ENCODE data around the gene BAIAP2L2.

The BAIAP2L2 gene

GRCh38 chr22:38129856-38130255 is 19.4 kb upstream of the BAIAP2L2 start:
- Histone ChIP-seq H3K4me1 (ENCODE audit: control insufficient read depth, insufficient read depth, low read length) (no peaks in the 10 kb centered on the region; the same call in 1 of the 2 replicates), H3K27ac (ENCODE audit: low read length) (no peak overlapping the region), H3K36me3 (ENCODE audit: control insufficient read depth, insufficient read depth, low read length) (no peaks in the 10 kb centered on the region; the same call in 1 of the 2 replicates), H3K27me3 (ENCODE audit: control insufficient read depth, insufficient read depth, low read length) (no peaks in the 10 kb centered on the region), H3K9me3 (ENCODE audit: control insufficient read depth, insufficient read depth, low read length) (no peaks in the 10 kb centered on the region), H3K4me3 (ENCODE audit: low read length) (no peak overlapping the region)
- WGBS (ENCODE audit: insufficient coverage, insufficient read length): no CpG with 5 or more reads among the region's 9 CpGs
- no peak for DNase-seq (ENCODE audit: low read depth, low spot score)

GRCh38 chr22:38129021-38129420 is 18.5 kb upstream of the BAIAP2L2 start:
- Histone ChIP-seq H3K4me3 (ENCODE audit: low read length) (no peak overlapping the region), H3K36me3 (ENCODE audit: control insufficient read depth, insufficient read depth, low read length) (no peaks in the 10 kb centered on the region; the same call in 1 of the 2 replicates), H3K9me3 (ENCODE audit: control insufficient read depth, insufficient read depth, low read length) (no peaks in the 10 kb centered on the region), H3K4me1 (ENCODE audit: control insufficient read depth, insufficient read depth, low read length) (no peaks in the 10 kb centered on the region; the same call in 1 of the 2 replicates), H3K27me3 (ENCODE audit: control insufficient read depth, insufficient read depth, low read length) (no peaks in the 10 kb centered on the region), H3K27ac (ENCODE audit: low read length) (no peak overlapping the region)
- DNase-seq (ENCODE audit: low read depth, low spot score): no peak
- no CpG with 5 or more reads among the region's 10 CpGs for WGBS (ENCODE audit: insufficient coverage, insufficient read length)

GRCh38 chr22:38127869-38128268 is 17.4 kb upstream of the BAIAP2L2 start:
- Histone ChIP-seq H3K36me3 (ENCODE audit: control insufficient read depth, insufficient read depth, low read length) (no peaks in the 10 kb centered on the region; the same call in 1 of the 2 replicates), H3K4me3 (ENCODE audit: low read length) (no peak overlapping the region), H3K4me1 (ENCODE audit: control insufficient read depth, insufficient read depth, low read length) (no peaks in the 10 kb centered on the region; the same call in 1 of the 2 replicates), H3K9me3 (ENCODE audit: control insufficient read depth, insufficient read depth, low read length) (no peaks in the 10 kb centered on the region), H3K27me3 (ENCODE audit: control insufficient read depth, insufficient read depth, low read length) (no peaks in the 10 kb centered on the region), H3K27ac (ENCODE audit: low read length) (no peak overlapping the region)
- DNase-seq (ENCODE audit: low read depth, low spot score): no peak
- no CpG with 5 or more reads among the region's 9 CpGs for WGBS (ENCODE audit: insufficient coverage, insufficient read length)

- no peak overlapping the region for H3K4me3 ChIP-seq (ENCODE audit: low read length)
- H3K27ac ChIP-seq (ENCODE audit: low read length): no peak overlapping the region
- no peaks in the 10 kb centered on the region; the same call in 1 of the 2 replicates for H3K36me3 ChIP-seq (ENCODE audit: control insufficient read depth, insufficient read depth, low read length)
- no CpG with 5 or more reads among the region's 23 CpGs for WGBS (ENCODE audit: insufficient coverage, insufficient read length)
- DNase-seq (ENCODE audit: low read depth, low spot score): no peak
- no peaks in the 10 kb centered on the region for H3K27me3 ChIP-seq (ENCODE audit: control insufficient read depth, insufficient read depth, low read length)
- H3K9me3 ChIP-seq (ENCODE audit: control insufficient read depth, insufficient read depth, low read length): no peaks in the 10 kb centered on the region
- no peaks in the 10 kb centered on the region; the same call in 1 of the 2 replicates for H3K4me1 ChIP-seq (ENCODE audit: control insufficient read depth, insufficient read depth, low read length)
Observed at GRCh38 chr22:38126928-38127668, 16.6 kb upstream of the BAIAP2L2 start.

GRCh38 chr22:38125751-38126201 is 15.3 kb upstream of the BAIAP2L2 start:
- H3K9me3 ChIP-seq (ENCODE audit: control insufficient read depth, insufficient read depth, low read length): no peaks in the 10 kb centered on the region
- H3K27ac ChIP-seq (ENCODE audit: low read length): no peak overlapping the region
- H3K36me3 ChIP-seq (ENCODE audit: control insufficient read depth, insufficient read depth, low read length): no peaks in the 10 kb centered on the region; the same call in 1 of the 2 replicates
- no peaks in the 10 kb centered on the region; the same call in 1 of the 2 replicates for H3K4me1 ChIP-seq (ENCODE audit: control insufficient read depth, insufficient read depth, low read length)
- DNase-seq (ENCODE audit: low read depth, low spot score): no peak
- no peak overlapping the region for H3K4me3 ChIP-seq (ENCODE audit: low read length)
- no peaks in the 10 kb centered on the region for H3K27me3 ChIP-seq (ENCODE audit: control insufficient read depth, insufficient read depth, low read length)
- no CpG with 5 or more reads among the region's 11 CpGs for WGBS (ENCODE audit: insufficient coverage, insufficient read length)

GRCh38 chr22:38125038-38125610 is 14.6 kb upstream of the BAIAP2L2 start:
- no peak for DNase-seq (ENCODE audit: low read depth, low spot score)
- Histone ChIP-seq H3K4me3 (ENCODE audit: low read length) (no peak overlapping the region), H3K27ac (ENCODE audit: low read length) (no peak overlapping the region), H3K27me3 (ENCODE audit: control insufficient read depth, insufficient read depth, low read length) (no peaks in the 10 kb centered on the region), H3K9me3 (ENCODE audit: control insufficient read depth, insufficient read depth, low read length) (no peaks in the 10 kb centered on the region), H3K36me3 (ENCODE audit: control insufficient read depth, insufficient read depth, low read length) (no peaks in the 10 kb centered on the region; the same call in 1 of the 2 replicates), H3K4me1 (ENCODE audit: control insufficient read depth, insufficient read depth, low read length) (no peaks in the 10 kb centered on the region; the same call in 1 of the 2 replicates)
- WGBS (ENCODE audit: insufficient coverage, insufficient read length): no CpG with 5 or more reads among the region's 14 CpGs

GRCh38 chr22:38124236-38124974 is 13.9 kb upstream of the BAIAP2L2 start:
- Histone ChIP-seq H3K27me3 (ENCODE audit: control insufficient read depth, insufficient read depth, low read length) (no peaks in the 10 kb centered on the region), H3K27ac (ENCODE audit: low read length) (no peak overlapping the region), H3K4me1 (ENCODE audit: control insufficient read depth, insufficient read depth, low read length) (no peaks in the 10 kb centered on the region; the same call in 1 of the 2 replicates), H3K9me3 (ENCODE audit: control insufficient read depth, insufficient read depth, low read length) (no peaks in the 10 kb centered on the region), H3K36me3 (ENCODE audit: control insufficient read depth, insufficient read depth, low read length) (no peaks in the 10 kb centered on the region; the same call in 1 of the 2 replicates), H3K4me3 (ENCODE audit: low read length) (no peak overlapping the region)
- no peak for DNase-seq (ENCODE audit: low read depth, low spot score)
- WGBS (ENCODE audit: insufficient coverage, insufficient read length): no CpG with 5 or more reads among the region's 21 CpGs

- no peaks in the 10 kb centered on the region; the same call in 1 of the 2 replicates for H3K4me1 ChIP-seq (ENCODE audit: control insufficient read depth, insufficient read depth, low read length)
- H3K27ac ChIP-seq (ENCODE audit: low read length): no peak overlapping the region
- no peak for DNase-seq (ENCODE audit: low read depth, low spot score)
- H3K9me3 ChIP-seq (ENCODE audit: control insufficient read depth, insufficient read depth, low read length): no peaks in the 10 kb centered on the region
- H3K27me3 ChIP-seq (ENCODE audit: control insufficient read depth, insufficient read depth, low read length): no peaks in the 10 kb centered on the region
- H3K4me3 ChIP-seq (ENCODE audit: low read length): no peak overlapping the region
- H3K36me3 ChIP-seq (ENCODE audit: control insufficient read depth, insufficient read depth, low read length): no peaks in the 10 kb centered on the region; the same call in 1 of the 2 replicates
- WGBS (ENCODE audit: insufficient coverage, insufficient read length): no CpG with 5 or more reads among the region's 6 CpGs
Observed at GRCh38 chr22:38122616-38123015, 12.1 kb upstream of the BAIAP2L2 start.

GRCh38 chr22:38120359-38121110 is 10.1 kb upstream of the BAIAP2L2 start:
- no peak overlapping the region for H3K4me3 ChIP-seq (ENCODE audit: low read length)
- H3K9me3 ChIP-seq (ENCODE audit: control insufficient read depth, insufficient read depth, low read length): no peaks in the 10 kb centered on the region

More at GRCh38 chr22:38120359-38121110, 10.1 kb upstream of the BAIAP2L2 start:
- no peak for DNase-seq (ENCODE audit: low read depth, low spot score)
- Histone ChIP-seq H3K27me3 (ENCODE audit: control insufficient read depth, insufficient read depth, low read length) (no peaks in the 10 kb centered on the region), H3K36me3 (ENCODE audit: control insufficient read depth, insufficient read depth, low read length) (0 out of 2 replicates have a peak, but pooled peaks cover under 1% of the 10 kb centered on the region), H3K4me1 (ENCODE audit: control insufficient read depth, insufficient read depth, low read length) (no peaks in the 10 kb centered on the region; the same call in 1 of the 2 replicates), H3K27ac (ENCODE audit: low read length) (no peak overlapping the region)
- no CpG with 5 or more reads among the region's 28 CpGs for WGBS (ENCODE audit: insufficient coverage, insufficient read length)

Data from iPS DF 6.9 (cell line).